ENCODE results near the gene DCP2. TPM values are rescaled to one million over a fixed set of nuclear protein-coding genes. Genes with fewer than 3 reads are reported as not detected.

DCP2 gene
- total RNA-seq, 4 donors from 2014 or later = 9.8 to 30.9 (median 27.2) TPM

DNA sequence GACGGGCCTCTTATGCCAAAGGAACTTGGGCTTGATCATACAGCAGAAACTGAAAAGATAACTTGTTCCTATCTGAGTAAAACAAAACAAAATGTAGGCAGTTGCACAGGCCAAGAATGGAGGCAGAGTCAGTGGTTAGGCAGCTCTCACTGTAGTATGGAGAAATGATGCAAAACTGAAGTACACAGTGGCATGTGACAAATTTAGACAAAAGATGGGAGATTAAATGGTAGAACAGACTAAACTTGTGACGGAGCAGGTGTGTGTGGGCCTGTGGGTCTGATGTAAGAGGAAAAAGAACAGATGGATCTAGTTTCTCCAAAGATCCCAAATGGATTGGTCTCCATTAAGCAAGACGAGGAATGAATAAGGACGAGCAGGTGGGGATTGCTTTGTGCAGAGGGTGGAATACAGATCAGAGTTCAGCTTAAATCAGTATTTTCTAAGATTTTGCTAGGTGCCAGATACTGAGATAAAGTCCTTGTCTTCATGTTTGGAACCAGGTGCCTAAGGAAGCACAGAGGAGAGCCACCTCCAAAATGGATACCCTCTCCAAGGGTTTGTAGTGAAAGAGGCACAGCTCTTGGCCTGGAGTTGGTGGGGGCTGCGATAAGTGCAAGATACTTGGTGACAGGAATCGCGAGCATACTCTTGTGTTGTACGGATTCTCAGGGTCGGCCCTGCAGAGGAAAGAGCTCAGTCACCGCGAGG is 722 bp upstream of the DCP2 start:
- DNase-seq (no peak), ATAC-seq (peak in 1 of 2 donors; percentile 25)
- in situ Hi-C loops (cut with MboI; ENCODE audit: low sequenced_read_pairs in 4 of 4) = loop anchor here in 3 of 4 donors (25.0 kb wide), 3 partner anchors 536 to 611 kb away; partner anchors contain the start of gene YTHDC2 (in 2 of the 3)
- Histone ChIP-seq H3K4me3 (peak overlapping the region; percentile 69 to 97 (median 92)), H3K27me3 (no peaks in the 10 kb centered on the region), H3K9me3 (no peaks in the 10 kb centered on the region), H3K27ac (peak overlapping the region; percentile 84 to 92 (median 90)), H3K4me1 (peaks cover 33 to 34% of the 10 kb centered on the region in 2 donors), H3K36me3 (no peaks in the 10 kb centered on the region)
- TF ChIP-seq POLR2A (IDR thresholded peaks at IDR 0.05) = no peak
- TF ChIP-seq, protein P1, sequence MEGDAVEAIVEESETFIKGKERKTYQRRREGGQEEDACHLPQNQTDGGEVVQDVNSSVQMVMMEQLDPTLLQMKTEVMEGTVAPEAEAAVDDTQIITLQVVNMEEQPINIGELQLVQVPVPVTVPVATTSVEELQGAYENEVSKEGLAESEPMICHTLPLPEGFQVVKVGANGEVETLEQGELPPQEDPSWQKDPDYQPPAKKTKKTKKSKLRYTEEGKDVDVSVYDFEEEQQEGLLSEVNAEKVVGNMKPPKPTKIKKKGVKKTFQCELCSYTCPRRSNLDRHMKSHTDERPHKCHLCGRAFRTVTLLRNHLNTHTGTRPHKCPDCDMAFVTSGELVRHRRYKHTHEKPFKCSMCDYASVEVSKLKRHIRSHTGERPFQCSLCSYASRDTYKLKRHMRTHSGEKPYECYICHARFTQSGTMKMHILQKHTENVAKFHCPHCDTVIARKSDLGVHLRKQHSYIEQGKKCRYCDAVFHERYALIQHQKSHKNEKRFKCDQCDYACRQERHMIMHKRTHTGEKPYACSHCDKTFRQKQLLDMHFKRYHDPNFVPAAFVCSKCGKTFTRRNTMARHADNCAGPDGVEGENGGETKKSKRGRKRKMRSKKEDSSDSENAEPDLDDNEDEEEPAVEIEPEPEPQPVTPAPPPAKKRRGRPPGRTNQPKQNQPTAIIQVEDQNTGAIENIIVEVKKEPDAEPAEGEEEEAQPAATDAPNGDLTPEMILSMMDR (IDR thresholded peaks at IDR 0.05 in 4 of 5, conservative IDR thresholded peaks at IDR 0.05 in 1 of 5) = no peak
- intact Hi-C loops (cut with DNase I; ENCODE audit: low total_unique reads) = loop anchor here (1.0 to 5.0 kb wide), 3 partner anchors 54 to 546 kb away; partner anchors contain the start of gene REEP5

DNA sequence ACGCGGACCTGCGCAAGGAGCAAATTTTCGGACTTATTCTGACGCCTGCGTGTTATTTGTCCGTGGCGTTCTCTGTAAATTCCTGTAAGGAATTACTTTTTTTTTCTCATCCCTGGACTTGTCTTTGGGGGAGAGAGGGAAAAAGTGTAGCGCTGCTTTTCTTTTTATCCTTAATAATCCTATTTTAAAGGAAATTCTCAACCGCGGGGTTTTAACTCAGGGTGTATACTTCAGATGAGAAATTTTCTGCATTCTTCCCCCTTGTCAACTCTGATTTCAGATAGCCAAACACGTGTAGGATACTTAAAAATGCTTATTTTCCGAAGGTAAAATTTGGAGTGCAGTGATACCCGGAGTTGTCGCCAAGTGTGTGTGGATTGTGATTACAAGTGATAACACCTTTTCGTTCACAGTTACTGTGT is 853 bp downstream of the DCP2 start:
- Histone ChIP-seq H3K4me3 (peak overlapping the region; percentile 69 to 97 (median 92)), H3K36me3 (no peaks in the 10 kb centered on the region), H3K9me3 (no peaks in the 10 kb centered on the region), H3K4me1 (peaks cover 33 to 34% of the 10 kb centered on the region in 2 donors), H3K27ac (peak overlapping the region; percentile 84 to 92 (median 90)), H3K27me3 (no peaks in the 10 kb centered on the region)
- ATAC-seq (no peak), DNase-seq (no peak)
- intact Hi-C loops (cut with DNase I; ENCODE audit: low total_unique reads) (loop anchor here (2.0 to 5.0 kb wide), 2 partner anchors 271 to 545 kb away; no protein-coding TSS in a partner anchor), in situ Hi-C loops (cut with MboI; ENCODE audit: low sequenced_read_pairs in 4 of 4) (loop anchor here in 3 of 4 donors (25.0 kb wide), 3 partner anchors 535 to 610 kb away; partner anchors contain the start of gene YTHDC2 (in 2 of the 3))
- TF ChIP-seq POLR2A (IDR thresholded peaks at IDR 0.05) = no peak
- TF ChIP-seq, protein P1 (IDR thresholded peaks at IDR 0.05 in 4 of 5, conservative IDR thresholded peaks at IDR 0.05 in 1 of 5) = no peak

DNA sequence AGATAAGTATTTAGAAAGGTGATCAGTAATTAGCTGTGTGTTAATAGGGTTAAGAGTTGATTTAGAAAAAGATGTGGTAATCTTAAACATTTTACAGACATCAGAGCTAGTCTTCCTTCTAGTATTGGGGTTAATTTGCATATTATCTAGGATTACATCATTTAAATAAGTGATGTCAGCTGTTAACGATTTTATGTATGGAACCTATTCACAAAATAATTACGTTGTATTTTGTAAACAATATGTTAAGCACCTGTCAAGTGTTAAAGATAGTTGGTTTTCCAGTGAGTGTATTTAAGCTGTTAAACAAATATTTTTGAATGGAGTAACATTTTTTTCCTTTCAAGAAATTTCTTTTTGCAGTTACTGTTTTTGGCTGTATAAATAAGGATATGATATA is 2.2 kb downstream of the DCP2 start:
- Histone ChIP-seq H3K4me3 (peak overlapping the region in 2 of 4 donors; percentile 8 to 94), H3K9me3 (no peaks in the 10 kb centered on the region), H3K27me3 (no peaks in the 10 kb centered on the region), H3K36me3 (no peaks in the 10 kb centered on the region), H3K27ac (peak overlapping the region in 2 of 4 donors; percentile 90 to 91), H3K4me1 (peaks cover 44 to 47% of the 10 kb centered on the region in 2 donors)
- in situ Hi-C loops (cut with MboI; ENCODE audit: low sequenced_read_pairs in 4 of 4) = loop anchor here in 3 of 4 donors (25.0 kb wide), 3 partner anchors 533 to 608 kb away; partner anchors contain the start of gene YTHDC2 (in 2 of the 3)
- DNase-seq (no peak), ATAC-seq (no peak)
- intact Hi-C loops (cut with DNase I; ENCODE audit: low total_unique reads) = loop anchor here (5.0 kb wide), 1 partner anchor 543 kb away; no protein-coding TSS in a partner anchor
- TF ChIP-seq, protein P1 (IDR thresholded peaks at IDR 0.05 in 4 of 5, conservative IDR thresholded peaks at IDR 0.05 in 1 of 5) = no peak
- TF ChIP-seq POLR2A (IDR thresholded peaks at IDR 0.05) = no peak

DNA sequence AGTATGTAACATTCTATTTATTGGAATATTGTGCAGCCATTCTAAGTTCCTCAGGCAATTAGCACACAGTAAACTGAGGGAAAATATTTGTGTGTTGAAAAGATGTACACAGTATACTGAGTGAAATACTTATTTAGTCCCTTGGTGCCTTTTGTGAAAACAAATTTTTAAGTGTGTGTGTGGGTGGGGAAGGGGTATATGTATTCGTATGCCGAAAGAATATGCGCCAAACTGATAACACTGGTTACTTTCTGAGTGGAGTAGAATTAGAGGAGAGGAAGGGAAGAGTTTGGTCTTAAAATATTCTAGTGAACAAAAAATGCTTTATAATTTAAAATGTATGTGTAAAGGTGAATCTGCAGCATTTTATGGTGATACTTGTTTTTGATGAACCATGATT is 3.1 kb downstream of the DCP2 start:
- H3K4me1 ChIP-seq = peaks cover 45 to 55% of the 10 kb centered on the region in 2 donors
- DNase-seq (no peak), ATAC-seq (no peak)
- peak overlapping the region in 2 of 4 donors; percentile 8 to 18 for H3K4me3 ChIP-seq
- intact Hi-C loops (cut with DNase I; ENCODE audit: low total_unique reads) = loop anchor here (5.0 kb wide), 1 partner anchor 543 kb away; no protein-coding TSS in a partner anchor
- no peaks in the 10 kb centered on the region for H3K27me3 ChIP-seq
- no peaks in the 10 kb centered on the region for H3K9me3 ChIP-seq
- in situ Hi-C loops (cut with MboI; ENCODE audit: low sequenced_read_pairs in 4 of 4) = loop anchor here in 3 of 4 donors (25.0 kb wide), 3 partner anchors 533 to 608 kb away; partner anchors contain the start of gene YTHDC2 (in 2 of the 3)
- H3K36me3 ChIP-seq = no peaks in the 10 kb centered on the region
- TF ChIP-seq, protein P1 (IDR thresholded peaks at IDR 0.05 in 4 of 5, conservative IDR thresholded peaks at IDR 0.05 in 1 of 5) = no peak
- TF ChIP-seq POLR2A (IDR thresholded peaks at IDR 0.05) = no peak
- peak overlapping the region in 1 of 4 donors; percentile 30 for H3K27ac ChIP-seq
